Progenitor cell of endocrine pancreas (in vitro differentiated cells): ENCODE measurements around the gene IQCK. TPM values are rescaled to one million over a fixed set of nuclear protein-coding genes. Genes with fewer than 3 reads are reported as not detected.

Experiments
- DNase-seq: peaks from one replicate; pipeline ENCODE4 v3.0.0; 2021; ENCODE audit warnings: low spot score; ENCODE audit not compliant: unreplicated experiment
- H3K27ac Mint-ChIP-seq: 2 replicates; pipeline ENCODE4 v1.8.0; 2021; ENCODE audit warnings: mild to moderate bottlenecking, moderate library complexity, mixed read lengths
- H3K27me3 Mint-ChIP-seq: 2 replicates; pipeline ENCODE4 v1.8.0; 2021; ENCODE audit warnings: mixed read lengths
- H3K36me3 Mint-ChIP-seq: 2 replicates; pipeline ENCODE4 v1.8.0; 2022; ENCODE audit warnings: mixed read lengths; ENCODE audit not compliant: insufficient read depth
- H3K4me1 Mint-ChIP-seq: 2 replicates; pipeline ENCODE4 v1.8.0; 2021; ENCODE audit warnings: low read depth, mixed read lengths
- H3K4me3 Mint-ChIP-seq: 2 replicates; pipeline ENCODE4 v1.8.0; 2021; ENCODE audit warnings: low read depth, mild to moderate bottlenecking, moderate library complexity, mixed read lengths
- H3K9me3 Mint-ChIP-seq: 2 replicates; pipeline ENCODE4 v1.8.0; 2021; ENCODE audit warnings: low read depth, mixed read lengths
- CTCF ChIP-seq: fragments of 200-600 bp; sonication (generic); IDR thresholded peaks from one replicate; pipeline ENCODE4 v1.5.0; 2021; ENCODE audit warnings: antibody characterized with exemption, mild to moderate bottlenecking; ENCODE audit not compliant: unreplicated experiment
- total RNA-seq: library from RNA; stranded (reverse); gene quantifications from 2 replicates; pipeline ENCODE4 v1.2.1, GENCODE V29; 2021

Gene IQCK
- total RNA-seq, 1 donor from 2014 or later, result 33.2 TPM

- no peak overlapping the region for H3K4me3 Mint-ChIP-seq
- no peaks in the 10 kb centered on the region for H3K9me3 Mint-ChIP-seq
- peaks cover 1% of the 10 kb centered on the region for H3K36me3 Mint-ChIP-seq
- H3K27me3 Mint-ChIP-seq, result no peaks in the 10 kb centered on the region
- TF ChIP-seq CTCF, result no peak
- peaks cover 11% of the 10 kb centered on the region for H3K4me1 Mint-ChIP-seq
- H3K27ac Mint-ChIP-seq, result no peak overlapping the region
- DNase-seq, result no peak
Observed at GRCh38 chr16:19760356-19761060, 42.4 kb downstream of the IQCK start.

- Mint-ChIP-seq H3K36me3 (peaks cover 18% of the 10 kb centered on the region), H3K27me3 (no peaks in the 10 kb centered on the region), H3K9me3 (peaks cover 6% of the 10 kb centered on the region), H3K4me1 (no peaks in the 10 kb centered on the region), H3K4me3 (no peak overlapping the region), H3K27ac (no peak overlapping the region)
- DNase-seq, result no peak
- no peak for TF ChIP-seq CTCF
Observed at GRCh38 chr16:19765860-19766553, 47.9 kb downstream of the IQCK start.

- Mint-ChIP-seq H3K4me3 (no peak overlapping the region), H3K27ac (no peak overlapping the region), H3K27me3 (no peaks in the 10 kb centered on the region), H3K9me3 (peaks cover 6% of the 10 kb centered on the region), H3K4me1 (no peaks in the 10 kb centered on the region), H3K36me3 (peaks cover 18% of the 10 kb centered on the region)
- no peak for DNase-seq
- no peak for TF ChIP-seq CTCF
Observed at GRCh38 chr16:19766554-19766884, 48.4 kb downstream of the IQCK start.

GRCh38 chr16:19766988-19767387 lies 48.9 kb downstream of the IQCK start:
- Mint-ChIP-seq H3K27ac (no peak overlapping the region), H3K27me3 (no peaks in the 10 kb centered on the region)

GRCh38 chr16:19767497-19767896 lies 49.4 kb downstream of the IQCK start:
- no peak overlapping the region for H3K27ac Mint-ChIP-seq
- no peak for DNase-seq
- no peaks in the 10 kb centered on the region for H3K27me3 Mint-ChIP-seq
- H3K4me1 Mint-ChIP-seq, result no peaks in the 10 kb centered on the region
- H3K9me3 Mint-ChIP-seq, result peaks cover 6% of the 10 kb centered on the region
- no peak for TF ChIP-seq CTCF
- no peak overlapping the region for H3K4me3 Mint-ChIP-seq
- H3K36me3 Mint-ChIP-seq, result peaks cover 18% of the 10 kb centered on the region

More at GRCh38 chr16:19766988-19767387, 48.9 kb downstream of the IQCK start:
- no peak for TF ChIP-seq CTCF
- Mint-ChIP-seq H3K36me3 (peaks cover 18% of the 10 kb centered on the region), H3K4me3 (no peak overlapping the region), H3K9me3 (peaks cover 6% of the 10 kb centered on the region), H3K4me1 (no peaks in the 10 kb centered on the region)
- DNase-seq, result no peak
